GM18858 (cell line): ENCODE measurements around the gene HOXA4.

ENCODE experiments used
- ATAC-seq: cut with Tn5 transposase; IDR thresholded peaks from one replicate; pipeline ENCODE4 v1.9.1; 2021; ENCODE audit not compliant: unreplicated experiment

The HOXA4 gene

DNA sequence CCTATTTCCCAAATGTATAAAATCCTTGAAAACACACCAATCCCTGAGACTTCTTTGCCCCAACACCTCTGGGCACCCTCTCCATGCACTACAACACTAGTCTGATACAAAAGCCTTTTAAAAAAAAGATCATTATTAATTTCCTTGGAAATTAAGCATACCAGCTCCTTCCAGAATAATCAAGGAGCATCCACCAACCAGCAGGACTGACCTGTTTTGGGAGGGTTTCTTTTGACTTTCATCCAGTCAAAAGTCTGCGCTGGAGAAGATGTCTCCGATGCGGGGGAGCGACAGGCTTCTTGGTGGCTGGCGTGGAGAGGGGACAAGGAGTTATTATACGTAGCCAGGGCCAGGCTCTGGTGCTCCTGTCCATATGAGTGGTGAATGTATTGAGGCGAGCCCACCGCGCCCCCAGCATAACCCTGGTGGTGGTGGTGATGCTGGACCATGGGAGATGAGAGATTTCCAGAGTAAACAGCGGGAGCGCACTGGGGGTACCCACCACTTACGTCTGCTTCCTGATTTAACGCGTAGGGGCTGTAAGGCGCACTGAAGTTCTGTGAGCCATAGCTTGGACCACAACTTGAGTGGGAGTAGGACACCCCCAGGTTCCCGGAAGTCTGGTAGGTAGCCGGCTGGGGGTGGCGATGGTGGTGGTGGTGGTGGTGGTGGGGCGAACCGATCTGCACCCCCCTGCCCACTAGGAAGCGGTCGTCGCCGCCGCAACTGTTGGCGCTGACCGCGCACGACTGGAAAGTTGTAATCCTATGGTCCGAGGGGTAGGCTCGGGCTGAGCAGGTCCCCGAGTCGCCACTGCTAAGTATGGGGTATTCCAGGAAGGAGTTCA, 35.3 kb downstream of the HOXA4 start:
- ATAC-seq: no peak

DNA sequence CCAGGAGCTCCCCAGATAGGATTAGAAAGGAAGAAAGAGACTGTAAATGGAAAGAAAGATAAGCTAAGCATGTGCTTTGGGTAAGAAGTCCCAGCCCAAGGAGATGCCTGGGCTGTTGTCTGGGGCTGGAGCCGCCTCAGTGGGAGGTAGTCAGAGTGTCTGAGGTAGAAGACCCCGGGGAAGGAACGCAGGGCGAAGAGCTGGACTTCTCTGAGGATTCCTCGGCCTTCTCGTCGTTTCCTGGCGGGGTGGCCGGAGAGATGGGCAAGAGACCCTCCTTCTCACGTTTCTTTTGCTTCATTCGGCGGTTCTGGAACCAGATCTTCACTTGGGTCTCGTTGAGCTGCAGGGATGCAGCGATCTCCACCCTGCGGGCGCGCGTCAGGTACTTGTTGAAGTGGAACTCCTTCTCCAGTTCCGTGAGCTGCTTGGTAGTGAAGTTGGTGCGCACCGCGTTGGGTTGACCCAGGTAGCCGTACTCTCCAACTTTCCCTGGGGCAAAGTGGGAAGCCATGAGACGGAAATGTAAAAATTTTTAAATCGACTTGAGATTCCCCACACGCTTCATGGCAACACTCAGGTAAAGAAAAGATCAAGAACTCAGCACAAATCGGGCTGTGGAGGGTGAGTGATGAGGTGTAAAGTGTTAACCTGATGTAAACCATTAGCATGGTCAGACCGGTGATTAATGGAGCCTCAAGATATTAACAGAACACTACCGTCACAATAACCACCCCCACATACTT, 36.1 kb downstream of the HOXA4 start:
- no peak for ATAC-seq

DNA sequence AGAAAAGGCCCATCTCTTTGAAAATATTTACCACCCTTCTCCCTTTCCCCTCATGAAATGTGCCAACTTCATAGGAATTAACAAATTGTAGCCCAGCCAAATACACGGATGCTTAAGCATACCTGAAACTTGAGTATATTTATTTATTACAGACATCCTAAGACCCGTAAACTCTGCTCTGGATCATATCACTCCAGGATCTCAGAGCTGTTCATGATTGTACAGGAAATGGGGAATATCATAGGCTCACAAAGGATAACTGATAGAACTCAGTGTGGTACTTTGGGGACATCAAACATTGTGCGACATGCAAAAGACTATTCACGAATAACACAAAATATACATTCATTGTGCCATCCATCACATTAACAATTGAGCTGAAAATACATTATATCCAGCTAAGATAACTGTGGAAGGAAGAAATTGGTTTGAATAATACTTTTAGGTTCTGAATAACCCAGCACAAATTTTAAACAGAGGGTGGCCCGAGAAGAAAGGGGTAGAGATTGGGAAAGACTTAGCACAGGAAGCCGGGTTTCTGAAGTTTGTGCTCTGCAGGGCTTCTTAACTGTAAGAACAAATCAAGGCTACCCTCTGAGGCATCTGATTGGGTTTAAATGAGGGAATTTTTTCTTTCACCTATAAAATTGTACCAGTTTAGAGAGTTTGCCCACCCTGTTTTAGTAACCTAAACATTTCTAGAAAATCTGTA, 37.2 kb downstream of the HOXA4 start:
- ATAC-seq: no peak

DNA sequence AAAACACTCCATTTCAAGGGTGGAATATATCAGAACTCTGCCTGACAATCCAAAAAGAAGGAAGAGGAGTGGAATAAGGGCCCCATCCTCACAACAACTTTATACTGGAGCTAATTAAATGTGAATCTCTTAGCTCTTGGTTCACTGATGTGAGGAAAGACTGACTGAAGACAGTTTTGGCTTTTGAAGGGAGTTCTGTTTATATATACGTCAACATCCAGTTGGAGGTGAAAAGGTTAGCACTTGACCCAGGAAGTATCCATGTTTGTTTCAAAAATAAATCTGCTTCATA, 37.8 kb downstream of the HOXA4 start:
- ATAC-seq: no peak

DNA sequence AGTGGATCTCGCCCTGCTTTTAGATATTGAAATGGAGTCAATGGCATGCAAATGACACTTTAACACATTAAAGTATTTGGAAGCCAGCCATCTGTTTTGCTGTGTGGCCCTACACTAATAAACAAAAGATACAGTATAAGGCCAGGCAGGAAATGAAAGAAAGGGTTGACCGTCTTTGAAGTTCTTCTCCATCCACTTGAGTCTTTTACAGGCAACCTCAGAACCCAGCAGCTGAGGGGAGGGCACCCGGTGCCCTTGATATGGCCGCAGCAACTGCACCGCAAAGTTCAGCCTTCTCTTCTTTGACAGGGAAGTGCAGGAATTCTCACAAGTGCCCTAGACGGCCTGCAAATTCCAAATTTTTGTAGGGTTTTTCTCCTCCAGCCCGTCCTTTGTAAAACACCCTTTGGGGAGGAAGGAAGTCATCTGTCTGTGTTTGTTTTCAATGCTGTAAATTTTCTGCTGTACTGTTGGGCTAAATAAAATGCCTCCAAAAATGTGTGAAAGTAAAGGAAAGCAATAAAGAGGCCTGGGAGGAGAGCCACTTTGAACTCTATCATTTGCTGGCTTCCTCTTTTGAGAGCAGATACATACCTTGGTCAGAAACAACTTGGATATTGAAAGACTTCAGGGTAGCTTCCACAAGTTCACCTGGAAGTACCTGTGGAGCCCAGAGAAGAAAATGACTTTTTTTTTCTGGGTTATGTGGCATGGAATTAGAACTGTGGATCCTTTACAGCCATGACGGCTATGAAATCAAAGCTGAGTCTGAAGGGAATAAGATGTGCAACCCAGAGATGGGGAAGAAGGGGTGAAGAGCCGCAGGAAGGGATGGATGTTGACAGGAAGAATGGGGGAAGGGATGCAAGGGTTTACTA, 38.4 kb downstream of the HOXA4 start:
- ATAC-seq: no peak

DNA sequence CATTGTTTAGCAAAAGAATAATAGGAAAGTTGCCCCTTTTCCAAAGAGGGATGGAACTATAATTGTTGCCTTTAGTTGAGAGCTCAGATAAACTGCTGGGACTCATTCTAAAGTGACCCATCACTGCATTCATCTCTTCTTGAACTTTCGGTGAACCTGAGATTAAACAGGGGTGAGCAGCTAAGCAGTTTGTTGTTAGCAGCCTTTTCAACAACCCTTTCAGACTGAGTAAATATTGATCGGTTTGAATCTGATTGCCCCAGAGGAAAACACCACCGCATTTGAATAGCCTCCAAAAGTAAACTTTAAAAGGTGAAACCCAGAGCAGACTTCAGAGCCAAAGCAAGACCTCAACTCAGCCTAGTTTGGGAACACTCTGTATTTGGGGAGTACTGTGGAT, 39.5 kb downstream of the HOXA4 start:
- no peak for ATAC-seq

DNA sequence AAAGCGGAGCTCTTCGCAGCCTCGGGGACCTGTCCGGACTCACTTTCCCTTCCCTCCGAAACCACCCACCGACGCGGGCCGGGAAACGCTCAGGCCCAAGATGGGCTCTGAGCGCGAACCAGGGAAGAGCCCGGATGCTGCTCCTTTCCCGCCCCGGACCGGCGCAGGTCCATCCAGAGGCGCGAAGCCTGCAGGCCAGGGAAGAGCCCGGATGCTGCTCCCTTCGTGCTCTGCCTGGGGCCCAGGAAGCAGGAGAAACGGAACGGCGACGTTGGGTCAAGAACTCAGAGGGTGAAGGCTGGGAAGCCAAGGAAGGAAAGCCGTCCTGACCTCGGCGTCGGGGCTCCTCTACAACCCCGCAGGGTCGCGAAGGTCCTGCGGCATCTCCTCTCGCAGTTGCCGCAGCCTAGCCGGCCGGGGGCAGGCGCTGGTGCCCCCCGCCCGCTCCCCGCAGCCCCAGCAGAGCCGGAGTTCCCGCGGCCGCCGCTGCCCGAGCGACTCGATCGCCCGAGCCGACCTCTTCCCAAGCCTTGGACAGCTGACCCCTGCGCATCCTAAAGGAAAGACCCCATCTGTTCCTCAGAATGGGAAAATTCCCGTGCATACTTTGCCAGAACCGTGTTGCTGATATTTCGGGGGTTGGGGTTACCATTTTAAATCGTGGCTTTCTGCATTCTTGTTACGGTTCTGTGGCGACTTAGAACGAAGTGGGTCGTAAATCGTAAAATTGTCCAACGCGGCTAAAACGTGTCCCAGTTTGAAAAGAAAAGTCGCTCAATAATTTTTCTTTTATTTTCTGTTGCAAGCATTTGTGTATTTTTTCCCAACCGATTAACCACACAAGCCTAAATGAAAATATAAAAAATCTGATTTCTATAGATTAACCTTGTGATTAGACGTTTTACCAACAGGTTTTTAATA, 42.3 kb downstream of the HOXA4 start:
- no peak for ATAC-seq

DNA sequence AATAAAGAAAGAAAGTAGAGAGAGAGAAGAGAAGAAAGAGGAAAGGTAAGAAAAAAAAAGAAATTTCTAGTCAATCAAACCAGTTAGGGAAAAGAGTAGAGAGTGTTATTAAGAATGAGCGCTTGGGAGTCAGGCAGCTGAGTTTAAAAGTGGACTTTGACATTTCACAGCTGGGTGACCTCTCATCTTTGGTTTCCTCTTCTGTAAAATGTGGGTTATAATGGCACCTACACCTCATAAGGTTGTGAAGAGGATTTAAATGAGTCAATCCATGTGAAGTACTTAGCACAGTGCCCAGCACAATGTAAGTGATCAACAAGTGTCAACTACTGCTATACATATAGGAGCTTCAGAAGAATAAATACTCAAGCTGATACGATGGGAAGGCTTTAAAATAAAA, 46.9 kb downstream of the HOXA4 start:
- ATAC-seq: no peak

DNA sequence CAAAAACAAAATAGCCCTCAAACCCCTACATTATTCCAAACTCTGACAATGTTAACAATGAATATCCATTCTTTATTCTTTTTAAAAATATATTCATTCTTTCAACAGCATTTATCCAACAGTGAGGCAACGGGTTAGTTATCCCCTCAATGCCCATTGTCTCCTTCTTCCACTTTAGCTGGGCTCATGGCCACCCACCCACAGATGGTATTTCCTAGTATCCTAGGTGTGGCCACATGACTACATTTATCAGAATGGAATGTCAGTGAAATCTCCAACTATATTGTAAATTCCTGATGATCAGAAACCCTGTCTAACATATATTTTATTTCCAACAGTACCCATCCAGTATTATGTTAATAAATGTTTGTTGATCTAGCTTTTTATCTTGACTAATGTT, 48.4 kb downstream of the HOXA4 start:
- no peak for ATAC-seq

DNA sequence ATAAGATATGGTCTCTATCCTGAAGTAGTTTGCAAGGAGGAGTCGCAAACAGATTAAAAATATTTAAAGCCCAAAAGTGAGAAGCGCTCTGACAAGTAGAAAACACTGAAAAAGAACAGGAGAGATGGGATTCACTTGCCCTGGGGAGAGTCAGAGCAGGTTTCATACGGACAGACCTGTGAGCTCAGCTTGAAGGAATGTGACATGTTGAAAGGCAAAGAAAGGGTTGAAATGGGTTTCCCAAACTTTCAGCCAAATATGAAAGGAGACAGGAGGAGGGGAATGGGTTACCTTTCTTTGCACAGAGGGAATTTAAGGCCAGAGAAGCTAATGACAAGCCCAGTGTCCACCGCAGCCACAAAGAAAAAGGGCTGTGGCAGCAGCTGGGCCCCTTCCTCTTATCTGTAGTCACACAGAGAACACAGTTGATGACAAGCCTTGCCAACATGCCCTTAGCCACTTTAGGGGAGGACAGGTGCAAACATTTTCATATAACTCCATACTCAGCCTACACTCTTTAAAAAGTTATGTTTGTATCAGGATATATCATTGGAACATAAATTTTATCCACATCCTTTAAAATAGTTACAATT, 49.6 kb downstream of the HOXA4 start:
- no peak for ATAC-seq

DNA sequence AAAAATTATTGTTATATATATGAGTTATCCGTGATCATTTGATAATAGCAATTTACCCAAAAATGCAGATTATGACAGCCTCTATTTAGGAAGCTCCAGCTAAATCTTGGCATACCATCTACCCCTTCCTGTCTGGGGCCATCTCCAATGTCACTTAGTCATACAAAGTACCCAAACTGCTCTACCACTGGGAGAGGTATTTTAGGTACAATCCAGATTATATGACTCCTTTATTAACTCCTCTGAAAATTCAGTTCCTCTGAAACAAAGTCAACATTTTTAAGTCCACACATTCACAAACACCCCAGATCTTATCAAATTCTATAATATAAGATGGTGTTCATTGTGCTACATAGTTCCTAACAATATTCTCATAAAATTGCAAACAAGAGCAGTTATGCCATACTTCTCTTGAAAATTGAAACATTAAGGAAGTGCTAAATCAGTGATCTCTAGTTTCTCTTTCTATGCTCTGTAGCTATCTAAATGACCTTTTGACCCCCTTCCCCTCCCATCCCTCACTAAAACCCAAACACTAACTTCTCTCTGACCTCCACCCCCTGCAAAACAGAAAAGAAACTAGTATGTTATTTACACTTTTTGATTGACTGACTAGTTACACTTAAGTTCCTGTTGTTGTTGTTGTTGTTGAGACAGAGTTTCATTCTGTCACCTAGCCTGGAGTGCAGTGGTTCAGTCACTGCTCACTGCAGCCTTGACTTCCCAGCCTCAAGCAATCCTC, 51.2 kb downstream of the HOXA4 start:
- ATAC-seq: no peak

DNA sequence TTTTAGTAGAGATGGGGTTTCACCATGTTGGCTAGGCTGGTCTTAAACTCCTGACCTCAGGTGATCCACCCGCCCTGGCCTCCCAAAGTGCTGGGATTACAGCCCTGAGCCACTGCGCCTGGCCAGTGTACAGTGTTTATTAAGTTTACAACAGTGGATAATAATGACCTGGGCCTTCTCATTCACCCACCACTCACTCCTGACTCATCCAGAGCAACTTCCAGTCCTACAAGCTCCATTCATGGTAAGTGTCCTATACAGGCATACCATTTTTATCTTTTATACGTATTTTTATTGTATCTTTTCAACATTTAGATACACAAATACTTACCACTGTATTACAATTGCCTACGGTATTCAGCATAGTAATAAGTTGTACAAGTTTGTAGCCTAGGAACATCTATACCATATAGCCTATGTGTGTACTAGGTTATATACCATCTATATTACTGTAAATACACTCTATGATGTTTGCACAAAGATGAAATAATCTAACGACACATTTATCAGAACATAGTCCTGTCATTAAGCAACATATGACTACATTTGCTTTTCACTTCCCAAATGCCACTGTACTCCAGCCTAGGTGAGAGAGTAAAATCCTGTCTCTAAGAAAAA, 51.8 kb downstream of the HOXA4 start:
- ATAC-seq: no peak
